Measurements from ENCODE around the gene ARHGAP30. TPM values are rescaled to one million over a fixed set of nuclear protein-coding genes. Genes with fewer than 3 reads are reported as not detected.

The ARHGAP30 gene
- polyA plus RNA-seq, 1 donor (not counting 4 experiments of a cell fraction or from before 2014, with no cell fraction given) = 0.16 TPM

DNA sequence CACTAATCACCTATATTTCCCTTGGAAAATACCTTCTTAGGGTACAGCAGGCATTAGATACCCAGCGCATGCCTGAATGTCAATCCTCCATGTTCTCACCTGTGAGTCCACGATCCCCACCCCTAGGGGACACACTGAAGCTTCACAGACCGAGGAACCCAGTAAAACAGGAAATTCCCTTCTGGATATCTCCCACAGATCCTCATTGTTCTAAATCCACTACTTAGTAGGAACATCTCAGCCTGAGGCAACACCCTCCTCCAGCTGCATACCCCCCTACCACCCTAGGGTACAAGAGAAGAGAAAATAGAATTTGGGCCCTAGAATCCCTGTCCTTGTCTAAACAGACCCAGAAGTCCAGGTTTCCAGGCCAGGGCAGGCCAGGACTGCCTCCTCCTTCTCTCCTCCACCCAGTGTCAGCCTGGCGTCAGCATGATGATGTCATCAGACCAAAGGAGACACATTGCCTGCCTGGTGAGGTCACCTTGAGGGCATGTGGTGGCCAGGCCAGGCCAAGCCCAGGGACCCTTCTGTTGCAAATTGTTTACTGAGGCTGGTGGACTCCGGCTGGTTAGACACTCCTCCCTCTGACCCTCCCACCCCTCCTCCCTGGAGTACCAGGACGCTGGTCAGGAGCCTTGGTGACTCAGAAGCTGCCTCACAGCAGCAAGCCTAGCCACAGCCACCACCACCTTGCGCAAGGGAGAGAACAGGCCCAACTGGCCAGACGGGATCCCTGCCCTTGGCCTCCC lies 13.5 kb upstream of the ARHGAP30 start:
- Histone ChIP-seq H3K9me1 (ENCODE audit: control insufficient read depth, extremely low read depth, insufficient read depth, low read length) (no peaks in the 10 kb centered on the region), H3K9me3 (ENCODE audit: control insufficient read depth, low read depth, low read length) (no peaks in the 10 kb centered on the region), H3K9ac (ENCODE audit: control insufficient read depth, extremely low read depth, insufficient read depth, low read length) (peak overlapping the region; percentile 73), H3K4me2 (ENCODE audit: control insufficient read depth, extremely low read depth, insufficient read depth, low read depth, low read length) (peak overlapping the region; percentile 67), H3K4me3 (ENCODE audit: control insufficient read depth in 2 of 3, extremely low read depth in 1 of 3, insufficient read depth in 2 of 3, low read depth in 1 of 3, low read length in 3 of 3) (peak overlapping the region in 1 of 3 experiments; percentile 0), H3K4me1 (ENCODE audit: control insufficient read depth, extremely low read depth, insufficient read depth, low read length) (peaks cover 55% of the 10 kb centered on the region), H3K27me3 (ENCODE audit: control insufficient read depth, extremely low read depth, insufficient read depth, low read length) (no peaks in the 10 kb centered on the region), H3K36me3 (ENCODE audit: control insufficient read depth in 2 of 2, extremely low read depth in 1 of 2, insufficient read depth in 2 of 2, low read length in 2 of 2) (no peaks in the 10 kb centered on the region), H3K79me2 (ENCODE audit: control insufficient read depth, insufficient read depth, low read length) (no peaks in the 10 kb centered on the region), H3K27ac (ENCODE audit: control insufficient read depth, insufficient read depth, low read length) (peak overlapping the region; percentile 92), H2AFZ (ENCODE audit: control insufficient read depth, low read length) (peak overlapping the region; percentile 56), H4K20me1 (ENCODE audit: control insufficient read depth, extremely low read depth, insufficient read depth, low read length) (no peaks in the 10 kb centered on the region)
- TF ChIP-seq EZH2 (IDR thresholded peaks at IDR 0.05; ENCODE audit: low read length) = no peak
- TF ChIP-seq, protein P1, sequence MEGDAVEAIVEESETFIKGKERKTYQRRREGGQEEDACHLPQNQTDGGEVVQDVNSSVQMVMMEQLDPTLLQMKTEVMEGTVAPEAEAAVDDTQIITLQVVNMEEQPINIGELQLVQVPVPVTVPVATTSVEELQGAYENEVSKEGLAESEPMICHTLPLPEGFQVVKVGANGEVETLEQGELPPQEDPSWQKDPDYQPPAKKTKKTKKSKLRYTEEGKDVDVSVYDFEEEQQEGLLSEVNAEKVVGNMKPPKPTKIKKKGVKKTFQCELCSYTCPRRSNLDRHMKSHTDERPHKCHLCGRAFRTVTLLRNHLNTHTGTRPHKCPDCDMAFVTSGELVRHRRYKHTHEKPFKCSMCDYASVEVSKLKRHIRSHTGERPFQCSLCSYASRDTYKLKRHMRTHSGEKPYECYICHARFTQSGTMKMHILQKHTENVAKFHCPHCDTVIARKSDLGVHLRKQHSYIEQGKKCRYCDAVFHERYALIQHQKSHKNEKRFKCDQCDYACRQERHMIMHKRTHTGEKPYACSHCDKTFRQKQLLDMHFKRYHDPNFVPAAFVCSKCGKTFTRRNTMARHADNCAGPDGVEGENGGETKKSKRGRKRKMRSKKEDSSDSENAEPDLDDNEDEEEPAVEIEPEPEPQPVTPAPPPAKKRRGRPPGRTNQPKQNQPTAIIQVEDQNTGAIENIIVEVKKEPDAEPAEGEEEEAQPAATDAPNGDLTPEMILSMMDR (optimal IDR thresholded peaks at IDR 0.05 in 1 of 3, IDR thresholded peaks at IDR 0.05 in 1 of 3, conservative IDR thresholded peaks at IDR 0.05 in 1 of 3; ENCODE audit: extremely low read depth in 1 of 3, insufficient read depth in 2 of 3, low read length in 3 of 3) = no peak
- DNase-seq (ENCODE audit: low read depth, low spot score) (peak; percentile 83), FAIRE-seq (peak; percentile 92)
- dilution Hi-C loops (cut with MboI; ENCODE audit: extremely low pct_ligation_motif_present, low sequenced_read_pairs) = no loop called here

DNA sequence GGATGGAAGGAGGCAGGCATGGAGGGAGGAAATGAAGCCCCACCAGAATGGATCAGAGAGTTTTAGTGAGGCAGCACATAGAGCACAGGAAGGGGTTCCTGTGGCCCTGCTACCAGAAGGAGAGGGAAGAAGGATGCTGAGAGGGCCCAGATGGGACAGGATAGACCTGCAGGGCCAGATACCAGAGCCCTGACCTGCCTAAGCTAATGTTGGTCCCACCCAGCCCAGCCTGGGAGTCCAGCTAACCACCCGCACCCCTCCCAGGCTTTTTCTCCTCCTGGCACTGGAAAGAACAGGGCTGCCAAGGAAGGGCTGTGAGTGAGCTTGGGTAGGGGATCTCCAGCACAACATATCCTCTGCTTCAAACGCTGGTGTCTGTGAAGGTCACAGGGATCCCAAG lies 12.8 kb upstream of the ARHGAP30 start:
- peaks cover 55% of the 10 kb centered on the region for H3K4me1 ChIP-seq (ENCODE audit: control insufficient read depth, extremely low read depth, insufficient read depth, low read length)
- peak overlapping the region; percentile 67 for H3K4me2 ChIP-seq (ENCODE audit: control insufficient read depth, extremely low read depth, insufficient read depth, low read depth, low read length)

More for the DNA sequence above, 12.8 kb upstream of the ARHGAP30 start:
- Histone ChIP-seq H3K9ac (ENCODE audit: control insufficient read depth, extremely low read depth, insufficient read depth, low read length) (no peak overlapping the region), H3K27ac (ENCODE audit: control insufficient read depth, insufficient read depth, low read length) (peak overlapping the region; percentile 92), H3K36me3 (ENCODE audit: control insufficient read depth in 2 of 2, extremely low read depth in 1 of 2, insufficient read depth in 2 of 2, low read length in 2 of 2) (no peaks in the 10 kb centered on the region), H3K4me3 (ENCODE audit: control insufficient read depth in 2 of 3, extremely low read depth in 1 of 3, insufficient read depth in 2 of 3, low read depth in 1 of 3, low read length in 3 of 3) (no peak overlapping the region), H3K27me3 (ENCODE audit: control insufficient read depth, extremely low read depth, insufficient read depth, low read length) (no peaks in the 10 kb centered on the region), H3K9me3 (ENCODE audit: control insufficient read depth, low read depth, low read length) (no peaks in the 10 kb centered on the region), H2AFZ (ENCODE audit: control insufficient read depth, low read length) (no peak overlapping the region), H3K79me2 (ENCODE audit: control insufficient read depth, insufficient read depth, low read length) (no peaks in the 10 kb centered on the region), H4K20me1 (ENCODE audit: control insufficient read depth, extremely low read depth, insufficient read depth, low read length) (no peaks in the 10 kb centered on the region), H3K9me1 (ENCODE audit: control insufficient read depth, extremely low read depth, insufficient read depth, low read length) (no peaks in the 10 kb centered on the region)
- TF ChIP-seq EZH2 (IDR thresholded peaks at IDR 0.05; ENCODE audit: low read length) = no peak
- TF ChIP-seq, protein P1 (optimal IDR thresholded peaks at IDR 0.05 in 1 of 3, IDR thresholded peaks at IDR 0.05 in 1 of 3, conservative IDR thresholded peaks at IDR 0.05 in 1 of 3; ENCODE audit: extremely low read depth in 1 of 3, insufficient read depth in 2 of 3, low read length in 3 of 3) = no peak
- DNase-seq (ENCODE audit: low read depth, low spot score) (no peak), FAIRE-seq (no peak)
- dilution Hi-C loops (cut with MboI; ENCODE audit: extremely low pct_ligation_motif_present, low sequenced_read_pairs) = no loop called here

All from keratinocyte (primary cell).